Upper lobe of left lung (tissue), 4 donors: ENCODE results near the gene FSTL1.

Source experiments
- CTCF ChIP-seq, 6 experiments: fragments of 450-650 bp in 4 of 6; fragments of 200-600 bp in 2 of 6; sonication (generic) in 2 of 6; IDR thresholded peaks; one replicate each; pipeline ENCODE4 v1.5.1; 2016 to 2019; ENCODE audit warnings: antibody characterized with exemption in 6 of 6
- EP300 ChIP-seq, 4 donors: sonication (generic); formaldehyde crosslinking; IDR thresholded peaks; one replicate each; pipeline ENCODE4 v1.5.1; 2017; ENCODE audit warnings: antibody characterized with exemption in 4 of 4, control low read depth in 2 of 4
- POLR2A ChIP-seq, 4 donors: fragments of 450-650 bp; IDR thresholded peaks; one replicate each; pipeline ENCODE4 v1.5.1; 2016 to 2017; ENCODE audit warnings: antibody characterized with exemption in 4 of 4, mild to moderate bottlenecking in 2 of 4

- TF ChIP-seq CTCF (IDR thresholded peaks at IDR 0.05) (no peak), POLR2A (IDR thresholded peaks at IDR 0.05) (no peak), EP300 (IDR thresholded peaks at IDR 0.05) (no peak)
These were observed 56.4 kb downstream of the FSTL1 start for GRCh38 chr3:120394347-120394746.
